Mucosa of gallbladder (tissue), 1 donor: ENCODE results near the gene MYOM1. TPM values are rescaled to one million over a fixed set of nuclear protein-coding genes. Genes with fewer than 3 reads are reported as not detected.

ENCODE experiments used
- DNase-seq: peaks from one replicate; pipeline ENCODE4 v3.0.0-alpha.2; 2020; ENCODE audit warnings: low spot score
- total RNA-seq: library from RNA; stranded (reverse); gene quantifications from one replicate; pipeline ENCODE4 v1.2.1, GENCODE V29; 2021
- donor health status: DM: no; HTN: no; CAD: no.

The MYOM1 gene
- total RNA-seq, 1 donor from 2014 or later, result 138 TPM

- no peak for DNase-seq
Observed at GRCh38 chr18:3250237-3251107, 30.7 kb upstream of the MYOM1 start.

GRCh38 chr18:3248658-3249359 lies 29.0 kb upstream of the MYOM1 start:
- DNase-seq, result peak; percentile 45

- DNase-seq, result peak; percentile 28
Observed at GRCh38 chr18:3248062-3248657, 28.4 kb upstream of the MYOM1 start.

- DNase-seq, result peak; percentile 98
Observed at GRCh38 chr18:3247240-3248061, 27.7 kb upstream of the MYOM1 start, which contains the start of gene MYL12A. Gene MYL12A, plus strand, starts transcription at chr18:3247801. Its CDS starts 5,447 bp downstream, at chr18:3253248.

GRCh38 chr18:3246635-3247239 lies 27.0 kb upstream of the MYOM1 start:
- DNase-seq, result peak; percentile 39

GRCh38 chr18:3245853-3246634 lies 26.3 kb upstream of the MYOM1 start:
- DNase-seq, result peak; percentile 91

GRCh38 chr18:3245185-3245564 lies 25.4 kb upstream of the MYOM1 start:
- DNase-seq, result no peak

GRCh38 chr18:3238742-3239141 lies 19.0 kb upstream of the MYOM1 start:
- no peak for DNase-seq

GRCh38 chr18:3236470-3236869 lies 16.7 kb upstream of the MYOM1 start:
- no peak for DNase-seq

GRCh38 chr18:3235846-3236245 lies 16.1 kb upstream of the MYOM1 start:
- no peak for DNase-seq

- DNase-seq, result no peak
Observed at GRCh38 chr18:3234457-3234856, 14.7 kb upstream of the MYOM1 start.

GRCh38 chr18:3233433-3234168 lies 13.8 kb upstream of the MYOM1 start:
- no peak for DNase-seq

- DNase-seq, result no peak
Observed at GRCh38 chr18:3233004-3233403, 13.2 kb upstream of the MYOM1 start.

- DNase-seq, result peak; percentile 77
Observed at GRCh38 chr18:3230401-3231334, 10.9 kb upstream of the MYOM1 start.

GRCh38 chr18:3226048-3226447 lies 6.3 kb upstream of the MYOM1 start:
- no peak for DNase-seq

GRCh38 chr18:3225588-3225987 lies 5.8 kb upstream of the MYOM1 start:
- DNase-seq, result peak; percentile 89

- DNase-seq, result no peak
Observed at GRCh38 chr18:3224223-3224622, 4.5 kb upstream of the MYOM1 start.

- no peak for DNase-seq
Observed at GRCh38 chr18:3223356-3223755, 3.6 kb upstream of the MYOM1 start.

- DNase-seq, result no peak
Observed at GRCh38 chr18:3221496-3221895, 1.7 kb upstream of the MYOM1 start.
